Stimulated activated naive CD8-positive, alpha-beta T cell treated with anti-CD3 and anti-CD28 coated beads, Interleukin-15, Interleukin-2, amounts not matched to agents 100 ng/mL and 50 ng/mL, for 24 hours (primary cell): ENCODE results near the gene SLC26A1.

Experiments
- H3K27ac Mint-ChIP-seq: one replicate; pipeline ENCODE4 v1.8.0; 2021; ENCODE audit warnings: mild to moderate bottlenecking, mixed read lengths
- H3K27me3 Mint-ChIP-seq: one replicate; pipeline ENCODE4 v1.8.0; 2021; ENCODE audit warnings: mixed read lengths
- H3K36me3 Mint-ChIP-seq: one replicate; pipeline ENCODE4 v1.8.0; 2021; ENCODE audit warnings: low read depth, mixed read lengths
- H3K4me1 Mint-ChIP-seq: one replicate; pipeline ENCODE4 v1.8.0; 2021; ENCODE audit warnings: low read depth, mixed read lengths
- H3K4me3 Mint-ChIP-seq: one replicate; pipeline ENCODE4 v1.8.0; 2021; ENCODE audit warnings: mild to moderate bottlenecking, mixed read lengths
- H3K9me3 Mint-ChIP-seq: one replicate; pipeline ENCODE4 v1.8.0; 2021; ENCODE audit warnings: mixed read lengths

Gene SLC26A1

DNA sequence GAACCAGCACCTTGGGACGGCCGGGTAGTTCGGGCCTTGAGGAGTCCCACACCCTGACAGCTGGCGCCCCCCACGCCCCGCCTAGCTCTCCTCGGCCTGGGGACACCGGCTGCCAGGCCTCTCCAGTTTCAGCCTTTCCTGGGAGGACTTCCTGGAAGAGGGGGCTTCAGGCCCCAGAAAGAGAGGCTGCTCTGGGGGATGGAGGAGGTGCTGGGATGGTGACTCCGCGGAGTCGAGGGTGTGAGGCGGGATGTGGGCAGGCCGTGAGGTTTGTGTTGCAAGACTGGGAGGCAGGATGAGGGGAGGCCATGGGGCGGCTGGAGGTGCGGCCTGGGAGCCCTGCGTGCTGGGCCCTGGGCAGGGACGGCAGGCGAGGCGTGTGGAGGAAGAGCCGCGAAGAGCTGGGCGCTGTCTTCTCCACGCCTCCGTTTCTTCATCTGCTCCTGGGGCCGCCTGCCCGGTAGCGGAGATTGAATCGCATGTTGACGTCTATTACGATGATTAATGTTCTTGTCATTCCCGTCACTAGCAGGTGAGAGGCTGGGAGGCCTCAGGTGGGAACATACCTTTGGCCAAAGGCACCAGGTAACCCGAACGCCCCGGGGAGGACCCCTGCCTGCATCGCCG lies 17.3 kb upstream of the SLC26A1 start:
- Mint-ChIP-seq H3K36me3 (peaks cover 4% of the 10 kb centered on the region), H3K27ac (peak overlapping the region; percentile 69), H3K4me1 (peaks cover 18% of the 10 kb centered on the region), H3K9me3 (no peaks in the 10 kb centered on the region), H3K27me3 (peaks cover 31% of the 10 kb centered on the region), H3K4me3 (peak overlapping the region; percentile 75)

DNA sequence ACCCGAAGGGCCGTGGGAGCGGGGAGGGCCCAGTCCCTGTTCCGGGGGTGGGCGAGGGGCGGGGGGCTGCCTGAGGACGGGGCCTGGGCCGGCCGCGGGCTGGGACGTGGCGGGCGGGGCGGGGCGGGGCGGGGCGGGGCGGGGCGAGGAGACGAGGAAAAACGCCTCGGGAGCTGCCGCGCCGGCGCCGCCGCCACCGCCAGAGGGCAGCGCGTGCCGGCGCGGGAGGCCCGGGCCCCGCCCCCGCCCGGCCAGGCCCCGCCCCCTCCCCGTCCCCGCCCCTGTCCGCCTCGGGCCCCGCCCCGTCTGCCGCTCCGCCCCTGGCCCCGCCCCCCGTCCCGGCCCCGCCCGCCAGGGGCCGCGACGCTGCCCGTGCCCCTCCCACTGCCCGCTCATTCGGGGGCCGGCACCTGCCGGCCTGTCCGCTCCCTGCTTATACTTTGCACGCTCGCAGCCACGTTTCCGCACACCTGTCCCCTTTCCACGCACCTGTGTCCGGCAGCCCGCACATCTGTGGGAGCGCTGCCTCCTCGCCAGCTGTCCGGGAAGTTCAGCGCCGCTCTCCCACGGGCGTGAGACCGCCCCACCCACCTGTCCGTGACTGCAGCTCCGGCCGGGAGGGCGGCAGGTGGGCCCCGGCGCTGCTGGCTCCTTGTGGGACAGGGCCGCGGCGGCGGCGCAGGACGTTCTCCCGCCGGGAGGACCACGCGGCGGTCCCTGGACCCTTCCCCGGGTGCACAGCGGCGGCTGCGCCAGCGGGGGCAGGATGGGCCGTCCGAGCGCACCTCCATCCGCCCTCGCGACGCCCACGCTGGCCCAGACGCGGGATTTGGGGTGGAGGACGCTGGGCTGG lies 16.6 kb upstream of the SLC26A1 start:
- peaks cover 33% of the 10 kb centered on the region for H3K27me3 Mint-ChIP-seq
- peaks cover 4% of the 10 kb centered on the region for H3K36me3 Mint-ChIP-seq
- H3K4me3 Mint-ChIP-seq, result peak overlapping the region; percentile 73
- H3K27ac Mint-ChIP-seq, result no peak overlapping the region
- H3K9me3 Mint-ChIP-seq, result no peaks in the 10 kb centered on the region
- peaks cover 18% of the 10 kb centered on the region for H3K4me1 Mint-ChIP-seq

DNA sequence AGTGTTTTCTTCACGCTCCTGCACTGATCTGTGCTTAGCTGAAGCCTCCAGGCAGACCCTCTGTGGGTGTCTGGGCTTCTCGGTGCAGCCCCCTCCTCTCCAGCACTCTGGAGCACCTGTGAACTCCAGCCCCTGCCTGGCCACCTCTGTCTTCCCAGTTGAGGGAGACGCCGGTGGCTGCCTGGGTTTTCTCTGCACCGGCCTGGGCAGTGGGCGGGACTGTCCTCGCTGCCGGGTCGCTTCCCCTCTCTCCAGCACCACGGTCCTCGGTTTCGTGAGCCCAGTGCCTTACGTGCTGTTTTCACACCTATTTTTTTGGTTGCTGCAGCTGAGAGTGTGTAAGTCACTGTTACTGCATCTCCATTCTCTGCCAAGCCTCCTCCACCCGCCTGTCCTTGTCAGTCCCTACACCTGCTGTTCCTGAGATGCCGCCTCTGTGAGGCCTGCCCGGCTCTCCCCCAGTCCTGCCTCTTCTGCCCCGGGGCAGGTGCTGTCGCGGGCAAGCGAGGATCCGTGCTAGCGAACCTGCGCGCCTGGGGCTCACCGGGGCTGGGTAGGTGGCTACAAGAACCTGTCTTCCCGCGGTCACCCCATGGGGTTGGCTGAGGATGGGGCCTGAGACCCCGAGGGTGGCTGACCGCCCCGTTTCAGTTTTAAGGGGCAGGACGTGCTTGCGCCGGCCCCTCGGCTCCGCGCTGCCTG lies 15.8 kb upstream of the SLC26A1 start:
- Mint-ChIP-seq H3K27me3 (peaks cover 38% of the 10 kb centered on the region), H3K9me3 (no peaks in the 10 kb centered on the region), H3K4me3 (peak overlapping the region; percentile 72), H3K36me3 (peaks cover 2% of the 10 kb centered on the region), H3K27ac (no peak overlapping the region), H3K4me1 (peaks cover 18% of the 10 kb centered on the region)

DNA sequence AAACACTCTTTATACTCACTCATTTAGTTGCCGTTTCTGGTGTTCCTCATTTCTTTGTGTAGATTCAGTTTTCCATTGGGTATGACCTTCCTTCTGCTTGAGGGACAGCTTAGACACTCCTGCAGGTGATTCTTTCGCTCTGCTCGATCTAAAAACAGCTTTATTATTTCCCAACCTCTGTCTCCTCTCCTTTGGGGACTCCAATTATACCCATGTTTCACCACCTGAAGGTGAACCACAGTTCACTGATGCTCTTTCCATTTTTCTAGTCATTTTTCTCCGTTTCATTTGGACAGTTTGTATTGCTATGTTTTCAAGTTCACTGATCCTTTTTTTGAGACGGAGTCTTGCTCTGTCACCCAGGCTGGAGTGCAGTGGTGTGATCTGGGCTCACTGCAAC lies 13.7 kb upstream of the SLC26A1 start:
- Mint-ChIP-seq H3K27me3 (peaks cover 45% of the 10 kb centered on the region), H3K4me3 (no peak overlapping the region), H3K4me1 (peaks cover 18% of the 10 kb centered on the region), H3K9me3 (no peaks in the 10 kb centered on the region), H3K36me3 (no peaks in the 10 kb centered on the region), H3K27ac (no peak overlapping the region)

DNA sequence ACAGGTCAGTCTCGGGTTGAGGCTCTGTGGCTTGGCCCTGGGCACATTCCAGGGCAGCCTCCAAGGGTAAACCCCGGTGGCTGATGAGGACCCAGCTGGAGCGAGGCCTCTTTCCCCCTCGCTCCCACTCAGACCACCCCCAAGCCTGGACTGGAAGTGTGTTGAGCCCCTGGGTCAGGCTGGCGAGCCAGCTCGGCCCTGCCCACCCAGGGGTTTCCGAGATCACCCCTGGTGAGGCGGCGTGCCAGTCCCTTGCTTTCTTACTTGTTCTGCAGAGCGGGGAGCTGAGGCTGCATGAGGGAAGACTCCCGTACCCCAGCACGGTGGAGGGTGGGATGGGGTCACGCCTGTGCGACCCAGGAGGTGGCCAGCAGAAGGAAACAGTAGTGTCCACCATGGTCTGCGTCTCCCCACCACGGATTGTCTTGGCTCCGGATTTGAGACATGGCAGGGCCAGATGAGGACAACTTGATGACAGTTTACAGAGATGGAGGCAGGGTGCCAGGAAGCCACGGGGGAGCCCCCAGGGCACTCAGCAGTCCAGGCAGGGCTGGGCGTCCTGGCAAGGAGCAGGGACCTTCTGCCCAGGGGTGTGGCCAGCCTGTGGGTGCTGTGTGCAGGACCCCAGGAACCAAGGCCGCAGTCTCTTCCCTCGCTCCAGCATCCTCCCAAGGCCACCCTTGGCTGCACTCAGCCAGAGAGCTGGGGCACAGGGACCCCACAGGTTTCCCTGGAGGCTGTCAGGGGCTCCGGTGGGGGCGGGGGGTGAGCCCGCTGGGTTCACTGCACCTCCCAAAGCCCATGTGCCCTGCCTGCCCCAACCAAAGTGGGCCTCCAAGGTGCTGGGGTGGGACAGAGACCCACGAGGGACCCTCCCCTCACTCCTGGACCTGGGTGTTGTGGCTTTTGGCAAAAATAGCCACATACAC lies 11.6 kb upstream of the SLC26A1 start:
- Mint-ChIP-seq H3K9me3 (no peaks in the 10 kb centered on the region), H3K27ac (no peak overlapping the region), H3K4me3 (no peak overlapping the region), H3K36me3 (no peaks in the 10 kb centered on the region), H3K27me3 (peaks cover 52% of the 10 kb centered on the region), H3K4me1 (peaks cover 12% of the 10 kb centered on the region)

DNA sequence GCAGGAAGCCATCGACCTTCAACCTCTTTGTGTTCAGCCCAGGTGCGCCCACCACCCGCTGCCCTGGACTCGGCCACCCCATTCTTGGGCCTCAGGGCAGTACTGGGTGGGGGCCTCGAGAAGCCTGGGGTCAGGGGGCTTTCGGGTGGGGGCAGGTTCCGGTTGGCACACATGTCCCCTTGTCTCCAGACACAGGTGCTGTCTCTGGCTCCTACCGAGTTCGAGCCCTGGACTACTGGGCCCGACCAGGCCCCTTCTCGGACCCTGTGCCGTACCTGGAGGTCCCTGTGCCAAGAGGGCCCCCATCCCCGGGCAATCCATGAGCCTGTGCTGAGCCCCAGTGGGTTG lies 10.8 kb upstream of the SLC26A1 start:
- Mint-ChIP-seq H3K4me1 (peaks cover 10% of the 10 kb centered on the region), H3K36me3 (no peaks in the 10 kb centered on the region)

DNA sequence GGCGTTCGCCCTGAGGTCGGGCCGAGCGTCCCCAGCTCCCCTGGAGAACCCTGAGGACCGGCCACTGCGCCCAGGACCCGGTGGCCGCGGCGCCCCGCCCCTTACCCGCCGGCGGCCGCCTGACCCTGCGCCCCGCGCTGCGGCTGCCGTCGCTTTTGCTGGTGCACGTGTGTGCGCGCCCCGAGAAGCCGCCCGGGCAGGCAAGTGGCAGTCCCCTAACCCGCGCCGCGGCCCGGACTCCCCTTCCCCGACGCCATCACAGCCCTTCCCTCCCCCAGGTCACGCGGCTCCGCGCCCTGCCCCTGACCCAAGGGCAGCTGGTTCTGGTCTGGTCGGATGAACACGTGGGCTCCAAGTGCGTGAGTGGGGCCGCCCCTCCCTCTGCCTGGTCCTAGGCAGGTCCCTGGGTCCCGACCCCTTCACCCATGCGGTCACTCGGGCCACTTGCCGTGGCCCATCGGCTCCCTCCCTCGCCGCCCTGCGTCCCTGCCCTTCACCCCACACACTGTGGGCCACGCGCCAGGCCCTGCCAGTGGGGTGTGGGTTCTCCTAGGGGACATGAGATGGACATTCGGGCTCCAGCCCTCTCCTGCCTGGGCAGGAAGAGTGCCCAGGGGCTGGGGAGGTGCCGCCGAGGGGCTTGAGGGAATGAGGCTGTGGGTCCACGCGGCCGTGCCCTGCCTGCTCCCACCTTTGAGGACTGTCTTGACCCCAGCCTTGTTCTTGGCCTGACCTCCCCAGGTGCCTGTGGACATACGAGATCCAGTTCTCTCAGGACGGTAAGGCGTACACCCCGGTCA lies 10.3 kb upstream of the SLC26A1 start:
- Mint-ChIP-seq H3K27me3 (peaks cover 51% of the 10 kb centered on the region), H3K27ac (no peak overlapping the region), H3K4me3 (no peak overlapping the region)

More for the DNA sequence above, 10.8 kb upstream of the SLC26A1 start:
- Mint-ChIP-seq H3K27me3 (peaks cover 54% of the 10 kb centered on the region), H3K9me3 (no peaks in the 10 kb centered on the region), H3K27ac (no peak overlapping the region), H3K4me3 (no peak overlapping the region)

DNA sequence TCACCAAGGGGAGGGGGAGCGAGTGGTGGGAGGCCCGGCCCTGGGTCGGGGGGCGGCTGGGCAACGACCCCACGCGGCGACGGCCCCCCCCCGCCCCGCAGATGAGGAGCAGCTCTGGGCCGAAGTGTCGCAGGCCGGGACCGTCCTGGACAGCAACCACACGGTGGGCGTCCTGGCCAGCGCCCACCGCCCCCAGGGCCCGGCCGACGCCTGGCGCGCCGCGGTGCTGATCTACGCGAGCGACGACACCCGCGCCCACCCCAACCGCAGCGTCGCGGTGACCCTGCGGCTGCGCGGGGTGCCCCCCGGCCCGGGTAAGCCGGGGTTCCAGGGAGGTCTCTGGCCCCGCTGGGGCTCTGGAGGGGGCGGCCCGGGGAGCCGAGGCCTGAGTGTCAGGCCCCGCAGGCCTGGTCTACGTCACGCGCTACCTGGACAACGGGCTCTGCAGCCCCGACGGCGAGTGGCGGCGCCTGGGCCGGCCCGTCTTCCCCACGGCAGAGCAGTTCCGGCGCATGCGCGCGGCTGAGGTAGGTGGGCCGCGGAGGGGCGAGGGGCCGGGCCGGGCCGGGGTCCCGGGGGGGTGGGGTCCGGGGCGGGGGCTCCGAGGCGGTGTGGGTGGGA lies 9.5 kb upstream of the SLC26A1 start:
- H3K27me3 Mint-ChIP-seq, result peaks cover 47% of the 10 kb centered on the region
- H3K36me3 Mint-ChIP-seq, result no peaks in the 10 kb centered on the region
- H3K9me3 Mint-ChIP-seq, result no peaks in the 10 kb centered on the region
- no peak overlapping the region for H3K27ac Mint-ChIP-seq
- peaks cover 4% of the 10 kb centered on the region for H3K4me1 Mint-ChIP-seq
- no peak overlapping the region for H3K4me3 Mint-ChIP-seq

More for the DNA sequence above, 10.3 kb upstream of the SLC26A1 start:
- Mint-ChIP-seq H3K4me1 (peaks cover 6% of the 10 kb centered on the region), H3K9me3 (no peaks in the 10 kb centered on the region), H3K36me3 (no peaks in the 10 kb centered on the region)

DNA sequence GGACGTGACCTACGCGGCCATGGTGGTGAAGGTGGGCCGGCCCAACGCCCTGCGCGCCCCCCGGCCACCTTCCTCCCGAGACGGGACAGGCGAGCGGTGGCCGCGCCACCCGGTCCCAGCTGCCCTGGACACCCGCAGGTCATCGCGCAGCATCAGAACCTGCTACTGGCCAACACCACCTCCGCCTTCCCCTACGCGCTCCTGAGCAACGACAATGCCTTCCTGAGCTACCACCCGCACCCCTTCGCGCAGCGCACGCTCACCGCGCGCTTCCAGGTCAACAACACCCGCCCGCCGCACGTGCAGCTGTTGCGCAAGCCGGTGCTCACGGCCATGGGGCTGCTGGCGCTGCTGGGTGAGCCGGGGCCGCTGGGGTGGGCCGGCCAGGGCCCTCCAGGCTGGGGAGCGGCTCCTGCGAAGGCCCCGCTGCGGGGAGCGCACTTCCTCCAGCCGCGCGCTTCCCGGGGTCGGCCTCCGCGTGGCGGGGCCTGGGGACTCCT lies 9.0 kb upstream of the SLC26A1 start:
- peaks cover 42% of the 10 kb centered on the region for H3K27me3 Mint-ChIP-seq
- H3K9me3 Mint-ChIP-seq, result no peaks in the 10 kb centered on the region

DNA sequence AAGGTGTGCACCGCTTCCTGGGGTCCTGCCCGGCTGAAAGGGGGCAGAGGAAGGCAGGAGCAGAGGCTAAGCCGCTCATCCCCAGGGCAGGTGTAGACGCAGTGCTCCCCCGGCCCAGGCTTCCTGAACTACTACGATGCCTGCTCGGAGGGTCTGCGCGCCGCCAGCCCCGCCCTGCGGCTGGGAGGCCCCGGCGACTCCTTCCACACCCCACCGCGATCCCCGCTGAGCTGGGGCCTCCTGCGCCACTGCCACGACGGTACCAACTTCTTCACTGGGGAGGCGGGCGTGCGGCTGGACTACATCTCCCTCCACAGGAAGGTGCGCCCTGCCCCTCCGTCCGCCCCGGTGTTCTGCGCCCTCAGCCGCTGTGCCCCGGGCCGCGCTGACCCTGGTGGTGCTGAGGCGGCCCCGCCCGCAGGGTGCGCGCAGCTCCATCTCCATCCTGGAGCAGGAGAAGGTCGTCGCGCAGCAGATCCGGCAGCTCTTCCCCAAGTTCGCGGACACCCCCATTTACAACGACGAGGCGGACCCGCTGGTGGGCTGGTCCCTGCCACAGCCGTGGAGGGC lies 8.4 kb upstream of the SLC26A1 start:
- Mint-ChIP-seq H3K36me3 (no peaks in the 10 kb centered on the region), H3K9me3 (no peaks in the 10 kb centered on the region), H3K27me3 (peaks cover 41% of the 10 kb centered on the region), H3K4me3 (no peak overlapping the region), H3K27ac (no peak overlapping the region), H3K4me1 (peaks cover 4% of the 10 kb centered on the region)

More for the DNA sequence above, 9.0 kb upstream of the SLC26A1 start:
- H3K4me1 Mint-ChIP-seq, result peaks cover 4% of the 10 kb centered on the region
- no peaks in the 10 kb centered on the region for H3K36me3 Mint-ChIP-seq
- H3K4me3 Mint-ChIP-seq, result no peak overlapping the region
- H3K27ac Mint-ChIP-seq, result no peak overlapping the region

DNA sequence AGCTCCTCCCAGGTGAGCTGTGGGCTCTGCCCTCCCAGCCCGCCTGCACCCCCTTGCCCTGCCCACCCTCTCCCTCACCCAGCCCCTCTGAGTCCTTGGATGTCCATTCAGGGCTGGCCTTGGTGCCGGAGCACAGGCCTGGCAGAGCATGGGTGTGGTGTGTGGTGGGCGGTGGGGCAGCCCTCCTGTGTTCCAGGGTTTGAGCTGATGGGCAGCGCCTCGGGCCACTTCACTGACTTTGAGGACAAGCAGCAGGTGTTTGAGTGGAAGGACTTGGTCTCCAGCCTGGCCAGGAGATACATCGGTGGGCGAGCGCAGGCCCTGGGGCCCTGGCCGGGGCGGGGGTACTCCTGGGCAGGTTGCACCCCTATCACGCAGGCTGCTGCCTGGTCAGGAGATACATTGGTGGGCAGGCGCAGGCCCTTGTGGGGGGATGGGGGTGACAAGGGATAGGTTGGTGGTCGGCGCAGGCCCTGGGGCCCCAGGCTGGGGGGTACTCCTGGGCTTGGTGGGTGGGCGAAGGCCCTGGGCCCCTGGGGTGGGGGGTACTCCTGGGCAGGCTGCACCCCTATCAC lies 7.6 kb upstream of the SLC26A1 start:
- H3K27ac Mint-ChIP-seq, result no peak overlapping the region
- H3K9me3 Mint-ChIP-seq, result no peaks in the 10 kb centered on the region
- no peak overlapping the region for H3K4me3 Mint-ChIP-seq
- no peaks in the 10 kb centered on the region for H3K36me3 Mint-ChIP-seq
- peaks cover 36% of the 10 kb centered on the region for H3K27me3 Mint-ChIP-seq
- peaks cover 4% of the 10 kb centered on the region for H3K4me1 Mint-ChIP-seq

DNA sequence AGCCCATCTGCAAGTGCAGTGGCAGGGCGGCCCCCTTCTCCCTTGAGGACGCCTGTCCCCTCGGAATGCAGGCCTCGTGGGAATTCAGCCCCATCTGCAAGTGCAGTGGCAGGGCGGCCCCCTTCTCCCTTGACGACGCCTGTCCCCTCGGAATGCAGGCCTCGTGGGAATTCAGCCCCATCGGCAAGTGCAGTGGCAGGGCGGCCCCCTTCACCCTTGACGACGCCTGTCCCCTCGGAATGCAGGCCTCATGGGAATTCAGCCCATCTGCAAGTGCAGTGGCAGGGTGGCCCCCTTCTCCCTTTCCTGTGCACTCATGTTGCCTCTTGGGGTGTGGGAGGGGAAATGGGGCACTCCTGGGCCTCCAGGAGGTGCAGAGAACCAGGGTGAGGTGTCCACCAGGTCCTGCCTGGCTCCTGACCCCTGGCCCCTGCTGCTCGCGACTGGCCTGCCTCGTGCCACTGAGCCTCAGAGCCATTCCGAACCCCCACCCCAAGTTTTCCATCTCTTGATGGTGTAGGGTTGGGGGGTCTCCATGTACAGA lies 6.8 kb upstream of the SLC26A1 start:
- H3K4me1 Mint-ChIP-seq, result peaks cover 4% of the 10 kb centered on the region
- no peaks in the 10 kb centered on the region for H3K36me3 Mint-ChIP-seq
- H3K27me3 Mint-ChIP-seq, result peaks cover 33% of the 10 kb centered on the region
- no peak overlapping the region for H3K4me3 Mint-ChIP-seq
- no peaks in the 10 kb centered on the region for H3K9me3 Mint-ChIP-seq
- H3K27ac Mint-ChIP-seq, result no peak overlapping the region
